ENCODE measurements around the gene APOO. TPM values are rescaled to one million over a fixed set of nuclear protein-coding genes. Genes with fewer than 3 reads are reported as not detected.

APOO gene
- polyA plus RNA-seq, 1 donor (not counting 4 experiments of a cell fraction or from before 2014, with no cell fraction given) = 22.7 TPM

- Histone ChIP-seq H3K4me1 (ENCODE audit: control insufficient read depth, extremely low read depth, insufficient read depth, low read length) (peaks cover 30% of the 10 kb centered on the region), H4K20me1 (ENCODE audit: control insufficient read depth, extremely low read depth, insufficient read depth, low read length) (no peaks in the 10 kb centered on the region), H3K9me1 (ENCODE audit: control insufficient read depth, extremely low read depth, insufficient read depth, low read length) (no peaks in the 10 kb centered on the region), H3K9me3 (ENCODE audit: control insufficient read depth, low read depth, low read length) (no peaks in the 10 kb centered on the region), H3K9ac (ENCODE audit: control insufficient read depth, extremely low read depth, insufficient read depth, low read length) (no peak overlapping the region), H3K79me2 (ENCODE audit: control insufficient read depth, insufficient read depth, low read length) (no peaks in the 10 kb centered on the region), H3K4me3 (ENCODE audit: control insufficient read depth in 2 of 3, extremely low read depth in 1 of 3, insufficient read depth in 2 of 3, low read depth in 1 of 3, low read length in 3 of 3) (no peak overlapping the region), H2AFZ (ENCODE audit: control insufficient read depth, low read length) (peak overlapping the region; percentile 2), H3K27me3 (ENCODE audit: control insufficient read depth, extremely low read depth, insufficient read depth, low read length) (no peaks in the 10 kb centered on the region), H3K36me3 (ENCODE audit: control insufficient read depth in 2 of 2, extremely low read depth in 1 of 2, insufficient read depth in 2 of 2, low read length in 2 of 2) (no peaks in the 10 kb centered on the region), H3K4me2 (ENCODE audit: control insufficient read depth, extremely low read depth, insufficient read depth, low read depth, low read length) (no peak overlapping the region), H3K27ac (ENCODE audit: control insufficient read depth, insufficient read depth, low read length) (no peak overlapping the region)
- dilution Hi-C loops (cut with MboI; ENCODE audit: extremely low pct_ligation_motif_present, low sequenced_read_pairs) = no loop called here
- DNase-seq (ENCODE audit: low read depth, low spot score) (no peak), FAIRE-seq (no peak)
- TF ChIP-seq EZH2 (IDR thresholded peaks at IDR 0.05; ENCODE audit: low read length) = no peak
Observed at GRCh38 chrX:23792861-23793553, 114.7 kb downstream of the APOO start.

- H3K9me3 ChIP-seq (ENCODE audit: control insufficient read depth, low read depth, low read length) = no peaks in the 10 kb centered on the region
- no peak for FAIRE-seq
- no peak overlapping the region for H3K4me2 ChIP-seq (ENCODE audit: control insufficient read depth, extremely low read depth, insufficient read depth, low read depth, low read length)
- no peak overlapping the region for H3K27ac ChIP-seq (ENCODE audit: control insufficient read depth, insufficient read depth, low read length)
- no peaks in the 10 kb centered on the region for H4K20me1 ChIP-seq (ENCODE audit: control insufficient read depth, extremely low read depth, insufficient read depth, low read length)
- peaks cover 6% of the 10 kb centered on the region for H3K4me1 ChIP-seq (ENCODE audit: control insufficient read depth, extremely low read depth, insufficient read depth, low read length)
- H3K79me2 ChIP-seq (ENCODE audit: control insufficient read depth, insufficient read depth, low read length) = no peaks in the 10 kb centered on the region
- TF ChIP-seq EZH2 (IDR thresholded peaks at IDR 0.05; ENCODE audit: low read length) = no peak
- TF ChIP-seq, protein P1, sequence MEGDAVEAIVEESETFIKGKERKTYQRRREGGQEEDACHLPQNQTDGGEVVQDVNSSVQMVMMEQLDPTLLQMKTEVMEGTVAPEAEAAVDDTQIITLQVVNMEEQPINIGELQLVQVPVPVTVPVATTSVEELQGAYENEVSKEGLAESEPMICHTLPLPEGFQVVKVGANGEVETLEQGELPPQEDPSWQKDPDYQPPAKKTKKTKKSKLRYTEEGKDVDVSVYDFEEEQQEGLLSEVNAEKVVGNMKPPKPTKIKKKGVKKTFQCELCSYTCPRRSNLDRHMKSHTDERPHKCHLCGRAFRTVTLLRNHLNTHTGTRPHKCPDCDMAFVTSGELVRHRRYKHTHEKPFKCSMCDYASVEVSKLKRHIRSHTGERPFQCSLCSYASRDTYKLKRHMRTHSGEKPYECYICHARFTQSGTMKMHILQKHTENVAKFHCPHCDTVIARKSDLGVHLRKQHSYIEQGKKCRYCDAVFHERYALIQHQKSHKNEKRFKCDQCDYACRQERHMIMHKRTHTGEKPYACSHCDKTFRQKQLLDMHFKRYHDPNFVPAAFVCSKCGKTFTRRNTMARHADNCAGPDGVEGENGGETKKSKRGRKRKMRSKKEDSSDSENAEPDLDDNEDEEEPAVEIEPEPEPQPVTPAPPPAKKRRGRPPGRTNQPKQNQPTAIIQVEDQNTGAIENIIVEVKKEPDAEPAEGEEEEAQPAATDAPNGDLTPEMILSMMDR (optimal IDR thresholded peaks at IDR 0.05 in 1 of 3, IDR thresholded peaks at IDR 0.05 in 1 of 3, conservative IDR thresholded peaks at IDR 0.05 in 1 of 3; ENCODE audit: extremely low read depth in 1 of 3, insufficient read depth in 2 of 3, low read length in 3 of 3) = no peak
- no peaks in the 10 kb centered on the region for H3K9me1 ChIP-seq (ENCODE audit: control insufficient read depth, extremely low read depth, insufficient read depth, low read length)
- H3K9ac ChIP-seq (ENCODE audit: control insufficient read depth, extremely low read depth, insufficient read depth, low read length) = no peak overlapping the region
- dilution Hi-C loops (cut with MboI; ENCODE audit: extremely low pct_ligation_motif_present, low sequenced_read_pairs) = no loop called here
- no peak for DNase-seq (ENCODE audit: low read depth, low spot score)
- H3K36me3 ChIP-seq (ENCODE audit: control insufficient read depth in 2 of 2, extremely low read depth in 1 of 2, insufficient read depth in 2 of 2, low read length in 2 of 2) = peaks cover 2 to 8% of the 10 kb centered on the region in 2 experiments
- no peak overlapping the region for H3K4me3 ChIP-seq (ENCODE audit: control insufficient read depth in 2 of 3, extremely low read depth in 1 of 3, insufficient read depth in 2 of 3, low read depth in 1 of 3, low read length in 3 of 3)
- no peaks in the 10 kb centered on the region for H3K27me3 ChIP-seq (ENCODE audit: control insufficient read depth, extremely low read depth, insufficient read depth, low read length)
- no peak overlapping the region for H2AFZ ChIP-seq (ENCODE audit: control insufficient read depth, low read length)
Observed at GRCh38 chrX:23790155-23790497, 117.6 kb downstream of the APOO start.
